OCI-LY7 (cell line): ENCODE results near the gene COBL. TPM values are rescaled to one million over a fixed set of nuclear protein-coding genes. Genes with fewer than 3 reads are reported as not detected.

ENCODE experiments used
- BruUV-seq: library from RNA; stranded (reverse); fragments of 400-500 nt; replicated peaks from 2 replicates; lab custom pipeline; 2021; lab: Mats Ljungman, UMichigan
- CTCF ChIA-PET: fragments of 300-600 bp; sonication (Branson Sonifier 250); formaldehyde crosslinking; loops from one replicate; lab custom pipeline; 2022; ENCODE audit warnings: antibody characterized with exemption; ENCODE audit not compliant: unreplicated experiment; lab: Charles Lee
- POLR2A ChIA-PET: fragments of 300-600 bp; sonication (Branson Sonifier 250); formaldehyde crosslinking; loops from one replicate; lab custom pipeline; 2022; ENCODE audit warnings: antibody characterized with exemption; lab: Charles Lee
- DNase-seq: peaks from one replicate; pipeline ENCODE4 v3.0.0-alpha.2; 2015; ENCODE audit warnings: low spot score
- H2AFZ ChIP-seq: fragments of 200-600 bp; sonication (generic), shearing (Covaris generic); 2 replicates; pipeline ENCODE4 v1.6.1; 2014; ENCODE audit warnings: mild to moderate bottlenecking, antibody characterized with exemption, low read length, moderate library complexity
- H3K27ac ChIP-seq: fragments of 200-600 bp; sonication (generic); 2 replicates; pipeline ENCODE4 v1.5.1; 2014; ENCODE audit warnings: mixed run types, low read depth, mild to moderate bottlenecking, moderate library complexity, low read length, inconsistent platforms; ENCODE audit not compliant: poor library complexity, severe bottlenecking
- H3K36me3 ChIP-seq: fragments of 200-600 bp; sonication (generic); 2 replicates; pipeline ENCODE4 v1.6.1; 2014; ENCODE audit warnings: mild to moderate bottlenecking, antibody characterized with exemption, low read length, moderate library complexity, mixed read lengths; ENCODE audit not compliant: insufficient read depth
- H3K4me1 ChIP-seq: fragments of 200-600 bp; sonication (generic); 2 replicates; pipeline ENCODE4 v1.5.1; 2014; ENCODE audit warnings: mild to moderate bottlenecking, low read length; ENCODE audit not compliant: insufficient read depth, poor library complexity, severe bottlenecking
- H3K4me2 ChIP-seq: fragments of 200-600 bp; sonication (generic); 2 replicates; pipeline ENCODE4 v1.6.1; 2014; ENCODE audit warnings: mild to moderate bottlenecking, low read length
- H3K4me3 ChIP-seq: fragments of 200-600 bp; sonication (generic); 2 replicates; pipeline ENCODE4 v1.5.1; 2014; ENCODE audit warnings: mild to moderate bottlenecking, low read depth, low read length; ENCODE audit not compliant: poor library complexity, severe bottlenecking
- H3K79me2 ChIP-seq: fragments of 200-600 bp; sonication (generic); 2 replicates; pipeline ENCODE4 v1.6.1; 2016; ENCODE audit warnings: low read depth, mild to moderate bottlenecking, low read length, moderate library complexity, mixed read lengths; ENCODE audit not compliant: insufficient read depth
- H3K9me2 ChIP-seq: fragments of 200-600 bp; sonication (generic); 2 replicates; pipeline ENCODE4 v1.6.1; 2016; ENCODE audit warnings: mild to moderate bottlenecking, low read length, mixed read lengths; ENCODE audit not compliant: insufficient read depth
- H3K9me3 ChIP-seq: fragments of 200-600 bp; sonication (generic); 2 replicates; pipeline ENCODE4 v1.6.1; 2014; ENCODE audit warnings: mild to moderate bottlenecking, mixed run types, low read length, mixed read lengths
- H4K20me1 ChIP-seq: fragments of 200-600 bp; sonication (generic); 2 replicates; pipeline ENCODE4 v1.6.1; 2014; ENCODE audit warnings: mild to moderate bottlenecking, antibody characterized with exemption, low read length, moderate library complexity, mixed read lengths; ENCODE audit not compliant: insufficient read depth
- EZH2phosphoT487 ChIP-seq: fragments of 200-600 bp; sonication (generic); IDR thresholded peaks from 2 replicates; pipeline ENCODE4 v1.6.1; 2018; ENCODE audit warnings: low read depth, borderline replicate concordance, mild to moderate bottlenecking, mixed run types, antibody characterized with exemption, low read length, moderate library complexity, mixed read lengths
- intact Hi-C: fragments of 100-400 bp; cut with micrococcal nuclease; formaldehyde crosslinking; loops from one replicate; pipeline ENCODE4 v1.10.0; 2022; ENCODE audit not compliant: unreplicated experiment
- total RNA-seq, 2 experiments: library from RNA; depleted of rRNA in 1 of 2; stranded (reverse); fragments of >200 nt in 1 of 2; shearing (Covaris generic) in 1 of 2; gene quantifications; 2 replicates each; pipeline ENCODE4 v1.2.3, GENCODE V29; 2014 to 2022
- TF ChIP-seq, protein P1 (sequence below): fragments of 200-600 bp; sonication (generic); conservative IDR thresholded peaks from 2 replicates; pipeline ENCODE4 v1.5.1; 2014; ENCODE audit warnings: mild to moderate bottlenecking, antibody characterized with exemption, low read length, moderate library complexity, mixed read lengths

The COBL gene
- total RNA-seq, 2 experiments from 2014 or later = not detected

DNA sequence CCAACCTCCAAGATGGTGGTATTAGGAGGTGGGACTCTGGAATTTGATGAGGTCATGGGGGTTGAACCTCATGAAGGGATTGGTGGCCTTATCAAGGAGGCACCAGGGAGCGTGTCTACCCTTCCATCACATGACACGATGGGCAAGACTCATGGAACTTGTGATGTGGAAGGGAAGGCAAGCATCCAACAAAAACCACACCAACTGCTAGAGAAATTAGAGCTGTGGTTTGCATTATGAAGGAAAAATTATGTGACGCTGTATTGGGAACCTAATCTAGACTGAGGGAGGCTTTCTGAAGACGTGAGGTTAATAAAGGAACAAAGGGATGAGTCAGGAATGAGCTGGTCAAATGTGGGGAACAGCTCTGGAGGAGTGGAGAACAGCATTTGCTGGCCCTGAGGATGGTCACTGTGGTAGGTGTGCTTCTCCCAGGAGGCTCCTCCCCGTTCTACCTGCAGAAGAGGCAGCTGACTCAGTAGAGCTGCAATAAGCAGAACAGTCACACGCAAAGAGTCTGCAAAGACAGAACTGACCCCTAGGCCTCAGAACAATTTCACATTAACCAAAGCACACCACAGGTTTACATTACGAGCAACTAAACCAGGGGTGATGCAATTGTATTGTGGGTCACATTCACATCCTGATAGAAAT, 297.3 kb downstream of the COBL start:
- no peak overlapping the region for H3K4me3 ChIP-seq
- no TSS peak for BruUV-seq
- CTCF ChIA-PET = no interaction called here
- H3K9me3 ChIP-seq = no peaks in the 10 kb centered on the region
- H3K79me2 ChIP-seq = no peaks in the 10 kb centered on the region
- no peak overlapping the region for H2AFZ ChIP-seq
- no peaks in the 10 kb centered on the region for H3K4me1 ChIP-seq
- TF ChIP-seq, protein P1, sequence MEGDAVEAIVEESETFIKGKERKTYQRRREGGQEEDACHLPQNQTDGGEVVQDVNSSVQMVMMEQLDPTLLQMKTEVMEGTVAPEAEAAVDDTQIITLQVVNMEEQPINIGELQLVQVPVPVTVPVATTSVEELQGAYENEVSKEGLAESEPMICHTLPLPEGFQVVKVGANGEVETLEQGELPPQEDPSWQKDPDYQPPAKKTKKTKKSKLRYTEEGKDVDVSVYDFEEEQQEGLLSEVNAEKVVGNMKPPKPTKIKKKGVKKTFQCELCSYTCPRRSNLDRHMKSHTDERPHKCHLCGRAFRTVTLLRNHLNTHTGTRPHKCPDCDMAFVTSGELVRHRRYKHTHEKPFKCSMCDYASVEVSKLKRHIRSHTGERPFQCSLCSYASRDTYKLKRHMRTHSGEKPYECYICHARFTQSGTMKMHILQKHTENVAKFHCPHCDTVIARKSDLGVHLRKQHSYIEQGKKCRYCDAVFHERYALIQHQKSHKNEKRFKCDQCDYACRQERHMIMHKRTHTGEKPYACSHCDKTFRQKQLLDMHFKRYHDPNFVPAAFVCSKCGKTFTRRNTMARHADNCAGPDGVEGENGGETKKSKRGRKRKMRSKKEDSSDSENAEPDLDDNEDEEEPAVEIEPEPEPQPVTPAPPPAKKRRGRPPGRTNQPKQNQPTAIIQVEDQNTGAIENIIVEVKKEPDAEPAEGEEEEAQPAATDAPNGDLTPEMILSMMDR = no peak
- TF ChIP-seq EZH2phosphoT487 = no peak
- DNase-seq = no peak
- intact Hi-C loops = no loop called here
- no peak overlapping the region for H3K27ac ChIP-seq
- H3K36me3 ChIP-seq = no peaks in the 10 kb centered on the region
- no peaks in the 10 kb centered on the region for H3K9me2 ChIP-seq
- H3K4me2 ChIP-seq = no peak overlapping the region
- POLR2A ChIA-PET = no interaction called here
- no peaks in the 10 kb centered on the region for H4K20me1 ChIP-seq

DNA sequence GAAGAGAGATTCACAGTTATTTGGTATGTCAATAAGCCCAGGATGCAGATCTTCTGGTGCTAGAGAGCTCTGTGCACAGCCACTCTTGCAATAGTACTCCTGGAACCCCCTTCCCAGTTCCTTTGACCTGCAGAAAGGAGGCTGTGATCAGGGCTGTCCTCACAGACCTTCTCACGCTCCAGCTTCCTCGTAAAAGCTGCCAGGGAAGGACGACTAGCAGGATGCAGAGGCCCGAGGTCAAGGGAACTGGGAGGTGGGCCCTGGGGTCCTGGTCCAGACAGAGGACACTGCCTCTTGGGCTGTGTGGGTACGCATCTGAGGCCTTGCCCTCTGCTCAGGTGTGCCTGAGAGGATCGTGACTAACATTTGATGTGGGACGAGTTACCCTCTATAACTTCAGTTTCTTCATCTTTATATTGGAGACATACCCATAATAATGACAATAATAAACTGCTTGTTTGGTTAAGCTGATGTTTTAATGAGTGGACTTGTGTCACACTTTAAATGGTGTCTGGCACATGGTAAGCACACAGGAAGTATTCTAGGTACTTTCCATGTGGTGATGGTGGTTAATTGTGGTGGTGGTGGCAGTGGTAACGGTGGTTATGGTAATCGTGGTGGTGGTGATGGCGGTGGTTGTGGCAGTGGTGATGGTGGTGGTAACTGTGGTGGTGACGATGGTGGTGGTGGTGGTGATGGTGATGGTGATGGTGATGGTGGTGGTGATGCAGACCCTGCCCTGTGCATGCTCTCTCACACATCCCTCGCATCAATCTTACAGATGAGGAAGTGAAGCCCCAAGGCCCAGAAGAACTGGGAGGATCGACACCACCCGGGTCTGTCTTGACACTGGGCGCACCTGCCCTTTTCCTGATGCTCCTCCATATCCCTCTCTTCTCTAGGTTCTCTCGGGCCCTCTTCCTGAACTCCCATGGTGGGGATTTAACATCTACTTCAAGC, 298.8 kb downstream of the COBL start:
- ChIA-PET POLR2A (no interaction called here), CTCF (no interaction called here)
- no peaks in the 10 kb centered on the region for H3K9me3 ChIP-seq
- H3K27ac ChIP-seq = no peak overlapping the region
- no peaks in the 10 kb centered on the region for H3K79me2 ChIP-seq
- no peaks in the 10 kb centered on the region for H4K20me1 ChIP-seq
- no peak for DNase-seq
- no peak overlapping the region for H3K4me3 ChIP-seq
- H3K9me2 ChIP-seq = no peaks in the 10 kb centered on the region
- no peaks in the 10 kb centered on the region for H3K36me3 ChIP-seq
- intact Hi-C loops = no loop called here
- no peak overlapping the region for H2AFZ ChIP-seq
- H3K4me2 ChIP-seq = no peak overlapping the region
- TF ChIP-seq, protein P1 = no peak
- no peak for TF ChIP-seq EZH2phosphoT487
- no peaks in the 10 kb centered on the region for H3K4me1 ChIP-seq
- no TSS peak for BruUV-seq

DNA sequence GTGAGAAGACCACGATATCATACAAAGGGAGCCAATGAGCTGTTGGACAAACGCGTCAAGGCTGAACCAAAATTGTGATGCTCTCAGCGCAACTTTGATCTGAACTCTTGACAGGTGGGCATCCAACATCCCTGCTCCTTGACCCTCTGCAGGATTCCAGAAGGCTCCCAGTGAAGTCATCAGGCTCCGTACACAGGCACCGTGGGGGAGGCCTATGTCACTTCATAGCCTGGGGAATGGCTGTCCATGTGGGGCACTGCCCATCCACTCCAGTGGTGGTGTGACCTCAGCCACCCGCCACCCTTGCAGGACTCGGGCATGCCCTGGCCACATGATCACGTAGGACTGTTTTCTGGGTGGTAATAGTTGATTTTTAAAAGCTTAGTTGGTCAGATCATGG, 300.1 kb downstream of the COBL start:
- ChIA-PET POLR2A (no interaction called here), CTCF (no interaction called here)
- Histone ChIP-seq H3K27ac (no peak overlapping the region), H3K36me3 (no peaks in the 10 kb centered on the region), H2AFZ (no peak overlapping the region), H3K4me1 (no peaks in the 10 kb centered on the region), H3K9me2 (no peaks in the 10 kb centered on the region), H3K4me3 (no peak overlapping the region), H3K79me2 (no peaks in the 10 kb centered on the region), H3K9me3 (no peaks in the 10 kb centered on the region), H3K4me2 (no peak overlapping the region), H4K20me1 (no peaks in the 10 kb centered on the region)
- BruUV-seq = no TSS peak
- TF ChIP-seq EZH2phosphoT487 = no peak
- TF ChIP-seq, protein P1 = no peak
- intact Hi-C loops = no loop called here
- DNase-seq = no peak
